ENCODE results near the gene AHCYL2. TPM values are rescaled to one million over a fixed set of nuclear protein-coding genes. Genes with fewer than 3 reads are reported as not detected.

AHCYL2 gene
- total RNA-seq, 2 donors from 2014 or later = 262 to 397 TPM

- intact Hi-C loops (cut with DNase I) = no loop called here
- H3K27me3 ChIP-seq = no peaks in the 10 kb centered on the region
- peaks cover 6% of the 10 kb centered on the region for H3K36me3 ChIP-seq
- H3K4me1 ChIP-seq = no peaks in the 10 kb centered on the region
- H3K9me3 ChIP-seq = no peaks in the 10 kb centered on the region
- H3K9ac ChIP-seq (ENCODE audit: low read depth in 2 of 2, low read length in 2 of 2) = no peak overlapping the region
- no peak for DNase-seq
- no peak overlapping the region for H3K4me3 ChIP-seq
- TF ChIP-seq CTCF (IDR thresholded peaks at IDR 0.05) = no peak
- H3K27ac ChIP-seq = no peak overlapping the region
Observed at GRCh38 chr7:129383542-129384132, 158.8 kb downstream of the AHCYL2 start.

GRCh38 chr7:129385116-129385515 lies 160.3 kb downstream of the AHCYL2 start:
- H3K9ac ChIP-seq (ENCODE audit: low read depth in 2 of 2, low read length in 2 of 2) = no peak overlapping the region
- H3K27ac ChIP-seq = no peak overlapping the region
- no peak for DNase-seq
- no peaks in the 10 kb centered on the region for H3K9me3 ChIP-seq
- H3K36me3 ChIP-seq = peaks cover 6% of the 10 kb centered on the region
- intact Hi-C loops (cut with DNase I) = no loop called here
- no peaks in the 10 kb centered on the region for H3K4me1 ChIP-seq
- no peak for TF ChIP-seq CTCF (IDR thresholded peaks at IDR 0.05)
- H3K27me3 ChIP-seq = no peaks in the 10 kb centered on the region
- no peak overlapping the region for H3K4me3 ChIP-seq

GRCh38 chr7:129385598-129385997 lies 160.8 kb downstream of the AHCYL2 start:
- no peaks in the 10 kb centered on the region for H3K4me1 ChIP-seq
- H3K36me3 ChIP-seq = peaks cover 5% of the 10 kb centered on the region
- intact Hi-C loops (cut with DNase I) = no loop called here

GRCh38 chr7:129386506-129386905 lies 161.7 kb downstream of the AHCYL2 start:
- H3K9me3 ChIP-seq = no peaks in the 10 kb centered on the region
- no peaks in the 10 kb centered on the region for H3K27me3 ChIP-seq
- no peak for TF ChIP-seq CTCF (IDR thresholded peaks at IDR 0.05)
- H3K36me3 ChIP-seq = no peaks in the 10 kb centered on the region
- no peak overlapping the region for H3K27ac ChIP-seq
- DNase-seq = no peak
- no peak overlapping the region for H3K4me3 ChIP-seq
- intact Hi-C loops (cut with DNase I) = no loop called here
- no peaks in the 10 kb centered on the region for H3K4me1 ChIP-seq
- no peak overlapping the region for H3K9ac ChIP-seq (ENCODE audit: low read depth in 2 of 2, low read length in 2 of 2)

More at GRCh38 chr7:129385598-129385997, 160.8 kb downstream of the AHCYL2 start:
- Histone ChIP-seq H3K9me3 (no peaks in the 10 kb centered on the region), H3K27me3 (no peaks in the 10 kb centered on the region), H3K27ac (no peak overlapping the region), H3K9ac (ENCODE audit: low read depth in 2 of 2, low read length in 2 of 2) (no peak overlapping the region), H3K4me3 (no peak overlapping the region)
- DNase-seq = no peak
- TF ChIP-seq CTCF (IDR thresholded peaks at IDR 0.05) = no peak

GRCh38 chr7:129387537-129387936 lies 162.7 kb downstream of the AHCYL2 start:
- Histone ChIP-seq H3K36me3 (no peaks in the 10 kb centered on the region), H3K27me3 (no peaks in the 10 kb centered on the region), H3K27ac (no peak overlapping the region), H3K4me1 (no peaks in the 10 kb centered on the region), H3K9ac (ENCODE audit: low read depth in 2 of 2, low read length in 2 of 2) (no peak overlapping the region), H3K9me3 (no peaks in the 10 kb centered on the region), H3K4me3 (no peak overlapping the region)
- intact Hi-C loops (cut with DNase I) = no loop called here
- TF ChIP-seq CTCF (IDR thresholded peaks at IDR 0.05) = no peak
- DNase-seq = no peak

Data from colonic mucosa (tissue), 4 donors.